ENCODE data around the gene ATG9B. TPM values are rescaled to one million over a fixed set of nuclear protein-coding genes. Genes with fewer than 3 reads are reported as not detected.

ATG9B gene
- total and polyA plus RNA-seq, 2 donors (not counting 3 experiments of a cell fraction or from before 2014, with no cell fraction given) = 0.04 TPM; not detected in 1

DNA sequence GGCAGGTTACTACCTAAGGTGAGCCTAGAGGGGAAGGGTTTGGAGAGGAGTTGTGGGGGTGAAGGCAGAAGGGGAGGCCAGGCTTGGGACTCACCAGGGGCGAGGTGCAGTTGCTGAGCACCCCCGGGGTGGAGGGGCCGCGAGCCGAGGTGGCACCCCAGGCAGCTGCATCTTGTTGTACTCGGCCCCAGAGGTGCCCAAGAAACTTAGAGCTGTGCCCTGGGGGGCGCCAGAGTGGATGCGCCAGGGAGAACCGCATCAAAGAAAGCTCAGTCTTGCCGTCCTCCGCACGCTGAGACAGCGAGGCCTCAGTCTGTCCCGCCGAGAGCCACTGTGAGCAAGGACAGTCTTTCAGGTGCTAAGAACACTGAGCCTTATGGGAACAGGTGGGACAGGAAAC is 7.4 kb downstream of the ATG9B start:
- no TSS peak for BruUV-seq (replicated peaks)
- intact Hi-C loops (cut with micrococcal nuclease) = no loop called here

More for the DNA sequence above, 7.4 kb downstream of the ATG9B start:
- DNase-seq (ENCODE audit: low read depth, low spot score) = no peak
- ChIA-PET POLR2A (no interaction called here), CTCF (interaction anchor here (0.7 to 8.8 kb wide), 6 partner anchors 9 to 119 kb away, joined by 3 to 107 read pairs (median 8); no protein-coding TSS in a partner anchor)
- Histone ChIP-seq H3K4me2 (ENCODE audit: insufficient read depth, low read length) (no peak overlapping the region), H3K4me1 (ENCODE audit: control insufficient read depth, extremely low read depth, insufficient read depth, low read length) (peaks cover 15% of the 10 kb centered on the region), H3K27ac (ENCODE audit: insufficient read depth, low read depth, low read length) (no peak overlapping the region), H4K20me1 (replicated peaks; ENCODE audit: control insufficient read depth, extremely low read depth, insufficient read depth, low read length) (no peaks in the 10 kb centered on the region), H3K9me1 (replicated peaks; ENCODE audit: control insufficient read depth, extremely low read depth, insufficient read depth, low read length) (no peaks in the 10 kb centered on the region), H3K27me3 (ENCODE audit: control insufficient read depth in 2 of 2, insufficient read depth in 2 of 2, low read length in 2 of 2) (peaks cover 10 to 14% of the 10 kb centered on the region in 2 experiments), H3K4me3 (replicated peaks in 1 of 3; ENCODE audit: insufficient read depth in 1 of 3, low read depth in 1 of 3, low read length in 3 of 3) (no peak overlapping the region), H3K9me3 (replicated peaks; ENCODE audit: control insufficient read depth, insufficient read depth, low read length) (no peaks in the 10 kb centered on the region), H3K79me2 (ENCODE audit: control insufficient read depth, insufficient read depth, low read length) (no peaks in the 10 kb centered on the region), H3K36me3 (ENCODE audit: control insufficient read depth in 2 of 2, extremely low read depth in 1 of 2, insufficient read depth in 2 of 2, low read length in 2 of 2) (peaks cover 0 to 16% of the 10 kb centered on the region in 2 experiments), H3K9ac (replicated peaks; ENCODE audit: extremely low read depth, insufficient read depth, low read length) (no peak overlapping the region), H2AFZ (ENCODE audit: low read depth, low read length) (no peak overlapping the region)
- TF ChIP-seq, protein P1, sequence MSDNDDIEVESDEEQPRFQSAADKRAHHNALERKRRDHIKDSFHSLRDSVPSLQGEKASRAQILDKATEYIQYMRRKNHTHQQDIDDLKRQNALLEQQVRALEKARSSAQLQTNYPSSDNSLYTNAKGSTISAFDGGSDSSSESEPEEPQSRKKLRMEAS (IDR thresholded peaks at IDR 0.05; ENCODE audit: insufficient read depth, insufficient read length) = no peak
- TF ChIP-seq POLR2A (IDR thresholded peaks at IDR 0.05; ENCODE audit: low read depth, low read length) (no peak), JUN (IDR thresholded peaks at IDR 0.05; ENCODE audit: borderline replicate concordance, insufficient read depth, insufficient read length, low read depth) (no peak), POLR2AphosphoS5 (IDR thresholded peaks at IDR 0.05; ENCODE audit: insufficient read depth, low read depth, low read length) (no peak), MYC (IDR thresholded peaks at IDR 0.05; ENCODE audit: low read depth, low read length) (no peak), GATA2 (IDR thresholded peaks at IDR 0.05; ENCODE audit: insufficient read depth, insufficient read length, low read depth, low read length) (no peak), EZH2 (IDR thresholded peaks at IDR 0.05; ENCODE audit: borderline replicate concordance, low read depth, low read length, severe bottlenecking) (no peak), FOS (IDR thresholded peaks at IDR 0.05; ENCODE audit: borderline replicate concordance, insufficient read depth, low read length) (no peak)
- TF ChIP-seq, protein P2, sequence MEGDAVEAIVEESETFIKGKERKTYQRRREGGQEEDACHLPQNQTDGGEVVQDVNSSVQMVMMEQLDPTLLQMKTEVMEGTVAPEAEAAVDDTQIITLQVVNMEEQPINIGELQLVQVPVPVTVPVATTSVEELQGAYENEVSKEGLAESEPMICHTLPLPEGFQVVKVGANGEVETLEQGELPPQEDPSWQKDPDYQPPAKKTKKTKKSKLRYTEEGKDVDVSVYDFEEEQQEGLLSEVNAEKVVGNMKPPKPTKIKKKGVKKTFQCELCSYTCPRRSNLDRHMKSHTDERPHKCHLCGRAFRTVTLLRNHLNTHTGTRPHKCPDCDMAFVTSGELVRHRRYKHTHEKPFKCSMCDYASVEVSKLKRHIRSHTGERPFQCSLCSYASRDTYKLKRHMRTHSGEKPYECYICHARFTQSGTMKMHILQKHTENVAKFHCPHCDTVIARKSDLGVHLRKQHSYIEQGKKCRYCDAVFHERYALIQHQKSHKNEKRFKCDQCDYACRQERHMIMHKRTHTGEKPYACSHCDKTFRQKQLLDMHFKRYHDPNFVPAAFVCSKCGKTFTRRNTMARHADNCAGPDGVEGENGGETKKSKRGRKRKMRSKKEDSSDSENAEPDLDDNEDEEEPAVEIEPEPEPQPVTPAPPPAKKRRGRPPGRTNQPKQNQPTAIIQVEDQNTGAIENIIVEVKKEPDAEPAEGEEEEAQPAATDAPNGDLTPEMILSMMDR (IDR thresholded peaks at IDR 0.05; ENCODE audit: extremely low read depth in 1 of 2, insufficient read depth in 1 of 2, low read depth in 1 of 2, low read length in 2 of 2) = no peak
- dilution Hi-C loops (cut with MboI; ENCODE audit: extremely low pct_ligation_motif_present, low sequenced_read_pairs) = no loop called here
- FAIRE-seq = no peak
